ENCODE data around the gene DECR2.
"Not testable (repeated sequence)": the region's sequence is repeated elsewhere in the genome, so short reads cannot be mapped to it uniquely, and the experiment has no call there.

The DECR2 gene

DNA sequence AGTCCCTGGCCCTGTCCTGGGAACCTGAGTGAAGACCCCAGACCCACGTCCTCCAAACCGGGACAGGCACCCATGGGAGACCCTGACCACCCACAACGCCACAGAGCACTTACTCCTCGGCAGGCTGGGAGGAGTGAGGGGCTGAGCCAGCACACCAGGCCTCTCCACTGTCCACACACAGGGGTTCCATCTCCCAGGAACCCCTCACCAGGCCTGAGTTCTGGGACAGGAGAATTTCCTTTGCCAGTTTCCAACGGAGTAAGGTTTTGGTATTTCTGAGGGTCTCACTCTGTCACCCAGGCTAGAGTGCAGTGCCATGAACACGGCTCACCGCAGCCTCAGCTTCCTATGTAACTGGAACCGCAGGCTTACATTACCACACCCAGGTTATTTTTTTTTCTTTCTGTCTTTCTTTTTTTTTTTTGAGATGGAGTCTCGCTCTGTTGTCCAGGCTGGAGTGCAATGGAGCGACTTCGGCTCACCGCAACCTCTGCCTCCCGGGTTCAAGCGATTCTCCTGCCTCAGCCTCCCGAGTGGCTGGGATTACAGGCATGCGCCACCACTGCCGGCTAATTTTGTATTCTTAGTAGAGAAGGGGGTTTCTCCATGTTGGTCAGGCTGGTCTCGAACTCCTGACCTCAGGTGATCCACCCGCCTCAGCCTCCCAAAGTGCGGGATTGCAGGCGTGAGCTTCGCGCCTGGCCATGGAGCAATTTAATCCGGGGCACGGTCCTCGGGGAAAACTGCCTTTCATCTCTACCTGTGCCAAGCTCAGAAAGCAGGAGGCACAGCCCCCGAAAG lies 21.5 kb upstream of the DECR2 start:
- DNase-seq = no peak

DNA sequence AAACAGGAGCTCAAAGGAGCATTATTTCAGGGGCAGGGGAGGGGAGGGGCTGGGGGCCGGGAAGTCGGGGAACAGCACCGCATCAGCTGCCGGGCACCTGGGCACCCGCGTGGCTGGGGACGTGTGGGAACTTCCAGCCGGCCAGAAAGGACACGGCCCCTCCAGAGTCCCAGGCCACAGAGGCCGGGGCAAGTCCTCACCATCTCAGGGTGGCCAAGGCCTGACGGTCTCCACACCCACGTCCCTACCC lies 21.0 kb upstream of the DECR2 start:
- DNase-seq = no peak

DNA sequence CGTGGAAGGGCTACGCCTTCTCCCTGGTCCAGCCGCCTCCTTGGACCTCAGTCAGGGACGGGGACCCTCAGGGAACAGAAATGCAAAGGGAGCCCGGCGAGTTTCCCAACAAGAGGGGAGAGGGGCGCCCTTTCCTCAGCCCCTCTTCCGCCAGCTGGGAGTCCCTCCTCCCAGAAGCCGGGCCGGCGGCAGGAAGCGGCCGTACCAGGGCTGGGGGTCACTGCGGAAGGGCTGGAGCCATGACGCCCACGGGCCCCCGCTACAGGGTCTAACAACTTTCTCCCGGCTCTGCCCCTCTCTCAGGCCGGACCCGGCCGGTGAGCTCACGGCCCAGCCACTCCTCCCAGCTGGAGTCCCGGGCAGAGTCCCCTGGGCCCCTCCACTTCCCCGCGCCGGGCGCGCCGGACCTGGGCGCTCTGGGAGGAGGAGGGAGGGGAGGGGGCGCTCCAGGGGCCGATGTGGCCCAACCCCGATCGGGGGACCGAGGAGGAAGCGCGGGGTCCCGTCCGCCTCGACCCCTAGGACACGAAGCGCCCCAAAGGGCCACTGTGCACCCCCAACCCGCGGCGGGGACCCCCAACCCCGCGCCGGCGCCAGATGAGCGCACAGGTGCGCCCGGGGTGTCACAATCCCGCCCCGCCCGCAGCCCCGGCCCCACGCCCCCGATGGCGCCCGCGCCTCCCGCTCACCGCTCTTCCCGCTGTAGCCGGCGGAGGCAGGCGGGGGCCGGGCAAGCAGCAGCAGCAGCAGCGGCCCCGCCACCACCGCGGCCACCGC lies 20.5 kb upstream of the DECR2 start:
- DNase-seq = no peak

DNA sequence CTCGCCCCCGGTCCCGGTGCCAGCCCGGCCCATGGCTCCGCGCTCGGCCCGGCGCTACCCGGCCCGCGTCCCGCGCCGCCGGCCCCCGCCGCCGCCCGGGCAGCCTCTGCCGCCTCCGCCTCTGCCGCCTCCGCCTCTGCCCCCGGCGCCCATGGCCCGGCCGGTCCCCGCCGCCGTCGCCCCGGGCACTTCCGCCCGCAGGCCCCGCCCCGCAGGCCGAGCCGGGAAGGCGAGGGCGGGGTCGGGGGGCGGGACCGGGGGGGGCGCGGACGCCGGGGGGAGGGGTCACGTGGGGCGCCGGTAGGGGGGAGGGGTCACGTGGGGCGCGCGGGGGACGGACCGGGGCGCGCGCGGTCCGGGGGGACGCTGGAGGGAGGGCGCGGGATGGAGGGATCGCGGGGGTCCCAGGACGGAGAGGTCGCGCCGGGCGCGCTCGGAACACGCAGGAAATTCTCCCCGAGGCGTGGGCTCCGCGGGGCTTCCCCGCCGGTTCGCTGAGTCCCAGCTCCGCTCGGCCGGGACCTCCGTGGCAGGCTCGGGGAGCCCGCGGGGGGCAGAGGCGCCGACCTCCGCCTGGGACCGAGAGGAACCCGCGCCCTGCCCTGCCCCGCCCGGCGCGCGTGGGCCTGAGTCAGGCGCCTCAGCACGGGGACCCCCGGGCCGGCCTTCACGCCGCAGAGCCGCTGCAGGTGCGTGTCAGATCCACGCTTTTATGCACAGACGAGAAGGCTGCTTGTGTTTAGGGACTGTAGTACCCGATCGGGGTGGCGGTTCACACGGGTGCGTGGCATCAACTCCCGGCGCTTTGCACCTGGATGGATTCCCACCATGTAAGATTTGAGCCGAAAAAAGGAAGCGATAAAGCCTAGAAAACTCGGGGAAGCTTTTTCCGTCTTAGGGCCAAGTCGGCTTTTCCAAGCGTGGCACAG lies 19.6 kb upstream of the DECR2 start, which contains the start of gene PGAP6:
TSS of gene PGAP6 (minus strand) at position 190 of the 929 bp plus-strand sequence. CDS start at position 33, 157 bp downstream.
- peak; percentile 48 for DNase-seq

DNA sequence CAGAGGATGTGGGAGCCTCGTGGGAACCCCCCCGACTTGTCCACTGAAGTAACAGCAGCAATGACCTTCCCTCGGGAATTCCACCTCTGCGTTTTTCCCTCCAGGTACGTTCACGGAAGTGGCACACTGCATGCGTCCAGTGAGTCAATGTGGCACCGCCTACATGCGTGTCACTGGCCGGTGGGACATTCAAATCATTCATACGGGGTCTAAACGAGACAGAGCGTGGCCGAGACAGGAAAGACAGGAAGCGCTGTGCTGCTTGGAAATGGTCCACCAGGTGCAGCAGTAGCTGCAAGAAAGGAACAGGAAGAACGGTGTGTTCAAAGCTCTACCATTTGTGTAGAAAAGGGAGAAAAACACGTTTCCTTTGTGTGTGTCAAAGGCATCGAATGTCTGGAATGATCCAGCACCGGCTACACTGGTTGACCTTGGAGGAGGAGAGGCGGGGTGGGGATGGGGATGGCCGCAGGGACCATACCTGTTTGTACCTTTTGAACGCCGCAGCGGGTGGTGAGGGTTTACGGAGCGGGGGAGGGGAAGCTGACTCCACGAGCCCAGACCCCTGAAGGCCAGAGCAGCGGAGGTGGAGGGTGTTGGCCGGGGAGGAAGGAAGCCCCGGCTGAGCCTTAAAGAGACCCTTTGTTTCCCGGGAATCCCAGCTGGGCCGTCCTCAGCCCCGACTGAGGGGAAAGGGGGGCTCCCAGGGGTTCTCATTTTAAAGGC lies 18.2 kb upstream of the DECR2 start:
- peak; percentile 34 for DNase-seq

DNA sequence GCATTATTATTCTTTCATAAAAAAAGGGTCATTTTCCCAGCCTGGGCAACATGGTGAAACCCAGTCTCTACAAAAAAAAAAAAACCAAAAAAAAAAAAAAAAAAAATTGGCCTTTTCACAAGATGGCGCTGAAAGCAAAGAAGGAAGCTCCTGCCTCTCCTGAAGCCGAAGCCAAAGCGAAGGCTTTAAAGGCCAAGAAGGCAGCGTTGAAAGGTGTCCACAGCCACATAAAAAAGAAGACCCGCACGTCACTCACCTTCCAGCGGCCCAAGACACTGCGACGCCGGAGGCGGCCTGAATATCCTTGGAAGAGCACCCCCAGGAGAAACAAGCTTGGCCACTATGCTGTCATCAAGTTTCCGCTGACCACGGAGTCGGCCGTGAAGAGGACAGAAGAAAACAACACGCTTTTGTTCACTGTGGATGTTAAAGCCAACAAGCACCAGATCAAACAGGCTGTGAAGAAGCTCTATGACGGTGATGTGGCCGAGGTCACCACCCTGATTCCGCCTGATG lies 15.0 kb upstream of the DECR2 start:
- no peak for DNase-seq

DNA sequence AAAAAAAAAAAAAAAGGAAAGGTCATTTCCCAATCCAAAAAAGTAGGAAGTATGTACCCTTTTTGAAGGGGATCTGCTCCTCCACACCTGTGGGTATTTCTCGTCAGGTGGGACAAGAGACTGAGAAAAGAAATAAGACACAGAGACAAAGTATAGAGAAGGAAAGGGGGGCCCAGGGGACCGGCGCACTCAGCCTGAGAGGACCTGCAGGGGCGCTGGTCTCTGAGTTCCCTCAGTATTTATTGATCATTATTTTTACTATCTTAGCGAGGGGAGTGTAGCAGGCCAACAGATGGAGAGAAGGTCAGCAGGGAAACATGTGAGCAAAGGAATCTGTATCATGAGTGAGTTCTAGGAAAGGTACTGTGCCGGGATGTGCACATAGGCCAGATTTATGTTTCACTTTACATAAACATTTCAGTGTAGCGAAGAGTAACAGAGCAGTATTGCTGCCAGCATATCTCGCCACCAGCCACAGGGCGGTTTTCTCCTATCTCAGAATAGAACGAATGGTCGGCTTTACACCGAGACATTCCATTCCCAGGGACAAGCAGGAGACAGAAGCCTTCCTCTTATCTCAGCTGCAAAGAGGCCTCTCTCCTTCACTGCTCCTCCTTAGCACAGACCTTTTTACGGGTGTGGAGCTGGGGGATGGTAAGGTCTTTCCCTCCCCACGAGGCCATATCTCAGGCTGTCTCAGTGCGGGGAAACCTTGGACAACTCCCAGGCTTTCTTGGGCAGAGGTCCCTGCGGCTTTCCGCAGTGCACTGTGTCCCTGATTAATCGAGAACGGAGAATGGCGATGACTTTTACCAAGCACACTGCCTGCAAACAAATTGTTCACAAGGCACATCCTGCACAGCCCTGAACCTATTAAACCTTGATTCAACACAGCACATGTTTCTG lies 13.7 kb upstream of the DECR2 start:
- not testable (repeated sequence) for DNase-seq

DNA sequence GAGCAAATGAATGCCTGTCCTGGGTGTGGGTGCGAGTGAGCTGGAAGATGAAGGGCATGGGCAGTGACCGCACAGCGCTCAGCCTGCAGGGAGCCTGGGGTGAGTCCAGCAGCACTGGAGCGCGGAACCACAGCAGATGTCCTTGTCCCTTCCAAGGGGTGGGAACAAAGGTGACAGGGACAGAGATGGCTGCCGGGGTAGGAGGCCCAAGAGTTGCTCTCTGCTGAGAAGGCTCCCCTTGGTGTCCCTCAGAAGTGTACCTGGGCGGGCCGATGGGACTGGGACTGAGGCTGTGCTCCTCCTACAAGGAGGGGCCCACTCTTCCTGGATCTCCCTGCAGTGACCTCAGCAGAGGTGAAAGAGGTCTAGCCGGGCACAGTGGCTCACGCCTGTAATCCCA lies 12.3 kb upstream of the DECR2 start:
- no peak for DNase-seq

DNA sequence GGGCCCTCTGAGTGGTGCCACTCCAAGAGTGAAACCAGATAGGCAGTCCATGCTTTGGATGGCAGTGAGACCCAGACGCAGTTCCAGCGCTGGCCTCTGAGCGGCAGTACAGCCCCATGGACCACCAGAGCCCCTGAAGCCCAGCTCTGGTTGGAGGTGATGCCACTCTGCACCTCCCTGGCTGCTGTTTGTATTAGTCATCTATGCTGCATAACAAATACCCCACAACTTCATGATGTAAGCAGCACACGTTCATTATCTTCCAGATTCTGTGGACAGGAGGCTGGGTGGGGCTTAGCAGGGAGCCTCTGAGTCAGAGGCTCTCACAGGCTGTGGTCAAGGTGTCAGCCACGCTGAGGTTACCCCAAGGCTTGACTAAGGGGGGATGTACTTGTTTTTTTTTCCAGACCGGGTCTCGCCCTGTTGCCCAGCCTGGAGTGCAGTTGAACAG lies 9.8 kb upstream of the DECR2 start:
- peak; percentile 86 for DNase-seq

DNA sequence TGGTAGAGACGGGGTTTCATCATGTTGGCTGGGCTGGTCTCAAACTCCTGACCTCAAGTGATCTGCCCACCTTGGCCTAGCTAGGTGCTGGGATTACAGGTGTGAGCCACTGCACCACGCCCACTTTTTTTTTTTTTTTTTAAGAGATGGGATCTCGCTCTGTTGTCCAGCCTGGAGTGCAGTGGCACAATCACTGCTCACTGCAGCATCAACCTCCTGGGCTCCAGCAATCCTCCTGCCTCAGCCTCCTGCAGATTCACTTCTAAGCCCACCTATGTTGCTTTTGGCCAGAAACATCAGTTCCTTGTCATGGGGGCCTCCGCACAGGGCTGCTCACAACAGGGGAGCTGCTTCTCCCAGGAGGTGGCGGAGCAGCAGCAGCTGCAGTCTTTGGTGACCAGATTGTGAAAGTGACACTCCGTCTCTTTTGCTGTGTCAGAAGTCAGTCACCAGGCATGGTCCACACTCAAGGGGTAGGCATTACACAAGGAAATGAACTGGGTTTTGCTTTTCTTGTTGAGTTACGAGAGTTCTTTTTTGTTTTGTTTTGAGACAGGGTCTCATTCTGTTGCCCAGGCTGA lies 9.1 kb upstream of the DECR2 start:
- peak; percentile 34 for DNase-seq

DNA sequence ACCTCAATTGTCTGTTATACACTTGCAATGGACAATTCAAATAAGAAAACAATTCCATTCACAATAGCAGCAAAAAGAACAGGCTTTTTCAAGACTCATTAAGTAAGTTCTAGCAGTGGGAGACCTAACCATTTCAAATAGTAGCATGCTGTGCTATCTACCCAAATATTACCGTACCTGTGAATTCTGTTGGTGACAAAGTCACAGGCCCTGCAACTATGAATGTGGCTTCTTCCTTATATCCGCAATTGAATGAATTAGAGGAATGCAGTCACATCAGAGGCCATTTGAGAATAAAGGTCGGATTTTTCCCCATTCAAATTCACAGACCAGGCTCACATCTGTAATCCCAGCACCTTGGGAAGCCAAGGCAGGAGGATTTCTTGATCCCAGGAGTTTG lies 5.5 kb upstream of the DECR2 start:
- DNase-seq = no peak

DNA sequence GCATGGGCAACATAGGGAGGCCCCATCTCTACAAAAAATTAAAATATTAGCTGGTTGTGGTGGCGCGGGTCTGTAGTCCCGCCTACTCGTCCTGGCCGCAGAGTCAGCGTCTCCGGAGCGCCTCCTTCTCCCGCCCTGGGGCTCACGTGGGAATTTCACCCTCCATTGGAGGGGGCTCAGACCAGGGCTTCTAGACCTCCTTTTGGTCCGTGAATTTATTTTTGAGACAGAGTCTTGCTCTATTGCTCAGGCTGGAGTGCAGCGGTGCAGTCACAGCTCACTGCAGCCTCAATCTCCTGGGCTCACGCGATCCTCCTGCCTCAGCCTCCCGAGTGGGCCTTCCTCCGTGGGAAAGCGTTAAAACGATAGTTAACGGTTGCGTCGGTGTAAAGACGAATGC lies 5.1 kb upstream of the DECR2 start:
- no peak for DNase-seq

DNA sequence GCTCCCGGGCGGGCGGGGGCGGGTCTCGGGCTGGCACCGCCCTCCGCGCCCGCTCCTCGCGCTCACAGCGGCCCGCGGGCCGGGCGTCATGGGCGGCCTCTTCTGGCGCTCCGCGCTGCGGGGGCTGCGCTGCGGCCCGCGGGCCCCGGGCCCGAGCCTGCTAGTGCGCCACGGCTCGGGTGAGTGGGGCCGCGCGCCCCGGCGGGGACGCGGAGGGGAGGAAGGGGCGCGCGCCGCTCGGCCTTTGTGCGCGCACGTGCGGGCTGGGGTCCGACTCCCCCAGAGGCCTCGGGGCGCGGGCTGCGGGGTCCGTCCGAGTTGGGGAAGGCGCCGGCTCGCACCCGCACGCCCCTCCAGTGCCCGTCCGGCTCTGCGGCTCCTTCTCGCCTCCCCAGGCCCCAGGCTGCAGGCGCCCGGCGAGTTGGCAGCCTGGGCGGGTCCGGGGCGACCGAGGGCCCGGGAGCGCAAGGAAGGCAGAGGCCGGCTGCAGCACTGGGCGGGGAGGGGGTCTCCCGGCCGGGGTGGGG lies 4.5 kb upstream of the DECR2 start, which contains the start of gene NME4:
TSS of gene NME4 (plus strand) at position 65 of the 527 bp plus-strand sequence. CDS start at position 89, 24 bp downstream.
- no peak for DNase-seq

DNA sequence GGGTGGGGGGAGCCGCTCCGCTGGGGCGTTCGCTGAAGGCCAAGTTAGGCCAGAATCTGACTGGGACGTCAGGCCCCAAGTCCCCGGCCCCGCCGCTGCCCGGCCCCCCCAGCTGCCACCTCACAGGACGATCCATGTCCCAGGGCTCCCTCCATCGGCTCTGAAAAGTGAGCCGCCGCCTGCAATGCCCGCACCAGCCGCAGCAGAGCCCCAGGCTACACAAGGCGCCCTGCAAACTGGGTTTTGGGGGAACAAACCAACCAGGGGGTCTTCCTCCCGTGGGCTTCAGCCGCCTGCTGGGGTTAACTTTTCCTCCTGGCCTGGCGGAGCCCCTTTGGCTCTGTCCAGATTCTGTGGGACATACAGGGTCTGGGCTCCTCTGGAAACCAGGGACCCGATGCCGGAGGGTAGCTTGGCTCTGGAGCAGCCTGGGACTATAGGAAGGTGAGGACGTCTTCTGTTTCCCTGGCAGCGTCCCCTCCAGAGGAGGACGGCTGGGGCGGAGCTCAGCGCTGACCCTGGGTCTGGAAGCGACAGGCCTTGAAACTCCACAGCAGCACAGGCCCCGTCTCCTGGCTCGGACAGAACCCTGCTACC lies 3.9 kb upstream of the DECR2 start:
- no peak for DNase-seq

DNA sequence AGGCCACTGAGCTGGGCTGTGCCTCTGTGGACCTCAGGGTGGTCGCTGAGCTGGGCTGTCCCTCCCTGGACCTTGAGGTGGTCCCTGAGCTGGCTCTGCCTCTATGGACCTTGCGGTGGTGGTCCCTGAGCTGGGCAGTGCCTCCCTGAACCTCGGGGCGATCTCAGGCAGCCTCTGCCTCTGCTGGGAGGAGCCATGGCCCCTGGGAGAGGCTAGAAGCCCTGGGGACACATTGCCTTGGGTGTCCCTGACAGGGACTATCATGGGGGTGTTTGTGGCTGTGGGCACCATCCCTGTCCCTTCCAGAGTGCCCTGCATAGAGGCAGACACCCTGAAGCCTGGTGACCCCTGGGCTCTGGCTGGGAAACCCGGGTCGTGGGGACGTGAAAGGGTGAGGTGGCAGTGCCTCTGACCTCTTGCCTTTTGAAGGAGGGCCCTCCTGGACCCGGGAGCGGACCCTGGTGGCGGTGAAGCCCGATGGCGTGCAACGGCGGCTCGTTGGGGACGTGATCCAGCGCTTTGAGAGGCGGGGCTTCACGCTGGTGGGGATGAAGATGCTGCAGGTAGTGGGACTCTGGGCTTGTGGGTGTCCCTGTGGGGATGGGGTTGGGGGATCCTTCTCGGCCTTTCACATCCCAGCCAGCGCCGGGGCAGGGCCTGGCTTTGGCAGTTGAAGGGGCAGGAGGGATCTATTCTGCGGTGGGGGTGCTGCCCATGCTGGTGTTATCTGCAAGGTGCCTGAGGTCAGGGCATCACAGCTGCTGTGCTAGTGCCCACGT lies 2.9 kb upstream of the DECR2 start:
- DNase-seq = no peak

DNA sequence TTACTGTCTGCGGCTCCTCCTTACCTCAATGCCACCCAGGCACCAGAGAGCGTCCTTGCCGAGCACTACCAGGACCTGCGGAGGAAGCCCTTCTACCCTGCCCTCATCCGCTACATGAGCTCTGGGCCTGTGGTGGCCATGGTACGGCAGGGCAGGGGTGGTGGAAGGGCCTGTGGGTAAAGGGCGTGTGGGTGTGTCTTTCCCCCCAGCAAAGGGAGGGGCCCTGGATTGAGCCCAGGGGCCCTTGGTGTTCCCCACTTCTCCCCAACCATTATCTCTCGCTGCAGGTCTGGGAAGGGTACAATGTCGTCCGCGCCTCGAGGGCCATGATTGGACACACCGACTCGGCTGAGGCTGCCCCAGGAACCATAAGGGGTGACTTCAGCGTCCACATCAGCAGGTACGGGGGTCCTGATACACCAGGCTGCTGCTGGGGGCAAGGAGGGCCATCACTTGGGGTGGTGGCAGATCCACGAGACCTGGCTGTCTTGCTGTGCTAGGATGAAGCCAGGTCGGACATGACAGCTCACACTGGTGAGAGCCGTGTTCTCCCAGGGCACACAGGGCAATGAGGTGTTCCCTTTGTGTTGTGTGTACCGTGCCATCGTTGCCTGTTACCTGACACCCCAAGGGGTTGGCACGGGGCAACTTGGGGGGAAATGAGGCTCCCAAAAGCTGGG lies 2.2 kb upstream of the DECR2 start:
- DNase-seq = no peak

DNA sequence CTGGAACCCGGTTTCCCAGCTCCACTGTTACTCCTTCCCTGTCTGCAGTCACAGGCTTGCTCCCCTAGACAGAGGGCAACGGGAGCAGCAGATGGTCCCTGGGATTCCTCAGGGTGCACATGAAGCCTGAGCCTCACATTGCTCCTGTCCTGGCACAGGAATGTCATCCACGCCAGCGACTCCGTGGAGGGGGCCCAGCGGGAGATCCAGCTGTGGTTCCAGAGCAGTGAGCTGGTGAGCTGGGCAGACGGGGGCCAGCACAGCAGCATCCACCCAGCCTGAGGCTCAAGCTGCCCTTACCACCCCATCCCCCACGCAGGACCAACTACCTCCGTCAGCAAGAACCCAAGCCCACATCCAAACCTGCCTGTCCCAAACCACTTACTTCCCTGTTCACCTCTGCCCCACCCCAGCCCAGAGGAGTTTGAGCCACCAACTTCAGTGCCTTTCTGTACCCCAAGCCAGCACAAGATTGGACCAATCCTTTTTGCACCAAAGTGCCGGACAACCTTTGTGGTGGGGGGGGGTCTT lies 1.6 kb upstream of the DECR2 start:
- no peak for DNase-seq

DNA sequence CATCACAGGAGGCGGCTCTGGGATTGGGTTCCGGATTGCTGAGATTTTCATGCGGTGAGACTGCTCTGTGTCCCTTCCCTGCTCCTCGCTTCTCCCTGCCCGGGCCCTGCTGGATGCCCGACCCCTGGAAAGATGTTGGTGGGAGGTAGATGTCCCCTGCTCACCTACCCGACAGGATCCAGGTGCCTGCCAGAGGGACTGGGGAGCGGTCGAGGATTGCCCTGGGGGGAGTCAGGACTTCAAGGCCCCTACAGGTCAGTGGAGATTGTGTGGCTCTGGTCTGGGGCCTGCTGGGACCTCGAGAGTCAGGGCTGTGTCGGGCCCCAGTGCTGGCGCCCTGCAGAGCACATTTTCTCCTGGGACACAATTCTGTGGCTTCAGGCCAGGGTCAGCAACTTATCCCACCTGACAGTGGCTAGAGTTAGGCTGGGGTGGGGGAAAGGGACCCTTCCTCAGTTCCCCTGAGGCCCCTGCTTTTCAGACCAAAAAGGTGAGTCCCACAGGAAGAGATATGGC lies 3.3 kb downstream of the DECR2 start:
- DNase-seq = no peak

Measured in activated CD4-positive, alpha-beta T cell treated with anti-CD3 and anti-CD28 coated beads, Interleukin-2, amount 50 U/mL, for 16 hours (primary cell).